Tibial nerve (tissue), 4 donors: ENCODE data around the gene FAM168B. TPM values are rescaled to one million over a fixed set of nuclear protein-coding genes. Genes with fewer than 3 reads are reported as not detected.

Experiments
- DNase-seq, 2 donors: peaks; one replicate each; pipeline ENCODE4 v3.0.0-alpha.2; 2019; ENCODE audit warnings: low spot score in 2 of 2
- H3K27ac ChIP-seq, 4 donors: fragments of 200-600 bp; sonication (generic) in 3 of 4; one replicate each; pipeline ENCODE4 v1.5.1; 2017 to 2019; ENCODE audit warnings: mild to moderate bottlenecking in 1 of 4
- H3K27me3 ChIP-seq, 2 donors: fragments of 200-600 bp; sonication (generic) in 1 of 2; one replicate each; pipeline versions ENCODE4 v1.5.1 to v1.6.0; 2017 to 2019
- H3K36me3 ChIP-seq, 3 donors: fragments of 200-600 bp; sonication (generic); one replicate each; pipeline ENCODE4 v1.5.1; 2018 to 2019
- H3K4me1 ChIP-seq, 4 donors: fragments of 200-600 bp; sonication (generic) in 3 of 4; one replicate each; pipeline ENCODE4 v1.5.1; 2017 to 2019
- H3K4me3 ChIP-seq, 4 donors: fragments of 200-600 bp; sonication (generic) in 3 of 4; one replicate each; pipeline ENCODE4 v1.5.1; 2017 to 2019; ENCODE audit warnings: mild to moderate bottlenecking in 1 of 4, moderate library complexity in 1 of 4
- H3K9me3 ChIP-seq, 4 donors: fragments of 200-600 bp; sonication (generic) in 3 of 4; one replicate each; pipeline ENCODE4 v1.5.1; 2017 to 2019
- EP300 ChIP-seq, 2 donors: sonication (generic); formaldehyde crosslinking; IDR thresholded peaks; one replicate each; pipeline ENCODE4 v1.6.1; 2017; ENCODE audit warnings: antibody characterized with exemption in 2 of 2, mild to moderate bottlenecking in 1 of 2
- POLR2A ChIP-seq, 2 donors: fragments of 450-650 bp; IDR thresholded peaks; one replicate each; pipeline ENCODE4 v1.6.1; 2017; ENCODE audit warnings: antibody characterized with exemption in 2 of 2, mild to moderate bottlenecking in 2 of 2, moderate library complexity in 2 of 2
- WGBS, 2 donors: methylation state at CpG; one replicate each; pipeline ENCODE4 v1.1.5; 2018; 5-methylcytosine and 5-hydroxymethylcytosine counted together
- total RNA-seq, 4 donors: library from RNA; depleted of rRNA; stranded (reverse); fragments of >200 nt; gene quantifications; one replicate each; pipeline ENCODE4 v1.1.0, GENCODE V29; 2016
- TF ChIP-seq, protein P1 (sequence below), 5 experiments: fragments of 200-600 bp in 3 of 5; fragments of 450-650 bp in 2 of 5; sonication (generic) in 3 of 5; IDR thresholded peaks; one replicate each; pipeline ENCODE4 v1.5.1; 2016 to 2019; ENCODE audit warnings: antibody characterized with exemption in 5 of 5, mild to moderate bottlenecking in 3 of 5, moderate library complexity in 2 of 5

Gene FAM168B
- total RNA-seq, 4 donors from 2014 or later: 96.0 to 115 (median 107) TPM

DNA sequence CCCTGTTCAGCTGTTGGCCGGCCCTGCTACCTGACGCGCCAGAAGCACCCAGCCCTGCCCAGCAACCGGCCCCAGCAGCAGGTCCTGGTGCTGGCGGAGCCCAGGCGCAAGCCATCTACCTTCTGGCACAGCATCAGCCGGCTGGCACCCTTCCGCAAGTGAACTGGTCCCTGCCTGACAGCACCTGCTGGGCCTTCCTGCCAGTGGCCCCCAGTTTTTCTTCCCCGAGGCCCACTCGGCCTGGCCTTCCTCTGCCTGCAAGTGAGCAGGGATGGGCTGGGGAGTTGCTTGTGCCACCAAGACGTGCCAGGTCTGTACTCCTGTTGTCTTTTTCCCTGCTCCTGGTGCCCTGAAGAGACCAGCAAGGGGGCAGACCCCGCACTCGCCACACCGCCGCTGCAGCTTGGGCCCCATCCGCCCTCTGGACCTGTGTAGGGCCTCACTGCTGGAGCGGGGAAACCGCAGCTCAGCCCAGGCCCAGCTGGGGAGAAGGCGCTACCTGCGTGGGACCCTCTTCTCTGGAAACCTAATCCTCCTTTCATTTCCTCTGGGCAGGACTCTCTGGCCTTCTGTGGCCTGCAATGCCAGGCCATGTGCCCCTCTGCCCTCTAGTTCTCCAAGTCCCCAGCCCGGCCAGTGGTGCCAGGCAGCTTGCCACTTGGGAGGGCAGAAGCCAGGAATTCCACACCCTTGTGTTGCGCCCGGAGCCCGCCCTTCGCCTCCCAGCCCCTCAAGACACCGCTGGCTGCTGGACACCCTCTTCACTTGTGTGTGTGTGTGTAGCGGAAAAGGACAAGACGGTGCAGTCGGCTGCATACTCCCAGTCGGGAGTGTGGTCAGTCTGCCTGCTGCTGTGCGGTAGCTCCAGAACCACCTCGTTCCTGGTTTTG is 47.0 kb downstream of the FAM168B start:
- Histone ChIP-seq H3K4me3 (no peak overlapping the region), H3K27me3 (no peaks in the 10 kb centered on the region), H3K27ac (no peak overlapping the region), H3K36me3 (peaks cover 4 to 94% (median 7%) of the 10 kb centered on the region in 3 donors), H3K9me3 (no peaks in the 10 kb centered on the region), H3K4me1 (no peaks in the 10 kb centered on the region)
- TF ChIP-seq, protein P1, sequence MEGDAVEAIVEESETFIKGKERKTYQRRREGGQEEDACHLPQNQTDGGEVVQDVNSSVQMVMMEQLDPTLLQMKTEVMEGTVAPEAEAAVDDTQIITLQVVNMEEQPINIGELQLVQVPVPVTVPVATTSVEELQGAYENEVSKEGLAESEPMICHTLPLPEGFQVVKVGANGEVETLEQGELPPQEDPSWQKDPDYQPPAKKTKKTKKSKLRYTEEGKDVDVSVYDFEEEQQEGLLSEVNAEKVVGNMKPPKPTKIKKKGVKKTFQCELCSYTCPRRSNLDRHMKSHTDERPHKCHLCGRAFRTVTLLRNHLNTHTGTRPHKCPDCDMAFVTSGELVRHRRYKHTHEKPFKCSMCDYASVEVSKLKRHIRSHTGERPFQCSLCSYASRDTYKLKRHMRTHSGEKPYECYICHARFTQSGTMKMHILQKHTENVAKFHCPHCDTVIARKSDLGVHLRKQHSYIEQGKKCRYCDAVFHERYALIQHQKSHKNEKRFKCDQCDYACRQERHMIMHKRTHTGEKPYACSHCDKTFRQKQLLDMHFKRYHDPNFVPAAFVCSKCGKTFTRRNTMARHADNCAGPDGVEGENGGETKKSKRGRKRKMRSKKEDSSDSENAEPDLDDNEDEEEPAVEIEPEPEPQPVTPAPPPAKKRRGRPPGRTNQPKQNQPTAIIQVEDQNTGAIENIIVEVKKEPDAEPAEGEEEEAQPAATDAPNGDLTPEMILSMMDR (IDR thresholded peaks at IDR 0.05): no peak
- TF ChIP-seq EP300 (IDR thresholded peaks at IDR 0.05): no peak
- TF ChIP-seq POLR2A (IDR thresholded peaks at IDR 0.05): no peak
- 80 to 86% methylated on average over 29 to 31 of the region's 32 CpGs for WGBS, 2 donors
- DNase-seq: no peak

DNA sequence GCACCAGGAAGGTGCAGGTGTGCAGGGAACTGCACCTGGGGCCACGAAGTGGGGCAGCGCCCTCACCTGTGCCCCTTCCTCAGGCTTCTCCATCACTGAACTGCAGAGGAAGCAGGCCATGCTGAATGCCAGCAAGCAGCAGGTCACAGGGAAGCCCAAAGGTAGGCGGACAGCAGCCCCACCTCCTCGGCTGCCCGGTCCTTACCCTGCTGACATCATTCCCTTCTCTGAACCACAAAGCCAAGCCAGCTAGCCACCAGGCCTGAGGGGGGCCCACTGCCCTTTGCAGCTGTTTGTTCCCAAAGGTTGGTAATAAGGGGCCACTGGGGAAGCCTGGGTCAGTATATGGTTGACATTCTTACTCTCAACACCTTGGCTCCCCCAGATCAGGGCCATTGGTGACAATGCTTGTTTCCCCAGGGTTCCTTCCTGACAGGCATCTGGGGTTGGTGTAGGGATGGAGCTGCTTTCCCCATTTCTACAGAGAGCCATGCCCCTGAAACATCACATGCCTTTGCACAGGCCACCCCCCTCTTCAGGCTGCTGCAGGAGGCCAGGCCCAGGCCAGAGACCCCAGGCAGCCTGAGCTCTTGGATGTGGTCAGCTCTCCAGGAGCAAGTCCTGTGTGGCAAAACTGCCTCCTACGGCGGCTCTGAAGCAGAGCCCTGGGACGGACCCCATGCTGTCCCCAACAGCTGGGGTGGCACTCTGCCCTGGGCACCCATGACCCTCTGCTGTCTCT is 47.8 kb downstream of the FAM168B start:
- no peak overlapping the region for H3K4me3 ChIP-seq

DNA sequence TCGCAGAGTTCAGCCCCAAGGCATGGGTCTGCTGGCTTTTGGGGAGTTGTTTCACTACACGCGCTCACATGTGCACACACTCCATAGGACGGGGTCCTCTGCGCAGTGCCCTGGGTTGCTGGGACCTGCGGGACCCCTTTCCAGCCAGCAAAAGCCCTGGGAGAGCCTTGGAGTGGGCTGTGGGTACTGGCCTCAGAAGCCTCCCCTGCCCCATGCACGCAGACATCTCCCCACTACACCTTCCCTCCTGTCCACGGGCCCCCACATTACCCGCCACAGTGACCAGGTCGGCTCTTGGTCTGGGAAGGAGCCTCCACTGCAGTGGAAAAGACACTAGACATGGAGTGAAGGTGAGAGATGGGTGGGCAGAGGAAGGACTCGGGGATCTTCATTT is 48.5 kb downstream of the FAM168B start:
- WGBS, 2 donors: 95 to 96% methylated on average over 11 of the region's 11 CpGs
- DNase-seq: no peak
- Histone ChIP-seq H3K9me3 (no peaks in the 10 kb centered on the region), H3K4me3 (no peak overlapping the region), H3K27ac (no peak overlapping the region), H3K4me1 (peaks cover 0 to 2% (median 0%) of the 10 kb centered on the region in 4 donors), H3K27me3 (no peaks in the 10 kb centered on the region), H3K36me3 (peaks cover 4 to 83% (median 7%) of the 10 kb centered on the region in 3 donors)
- TF ChIP-seq, protein P1 (IDR thresholded peaks at IDR 0.05): no peak

More for the DNA sequence above, 47.8 kb downstream of the FAM168B start:
- 75 to 87% methylated on average over 8 of the region's 8 CpGs for WGBS, 2 donors
- TF ChIP-seq EP300 (IDR thresholded peaks at IDR 0.05) (no peak), POLR2A (IDR thresholded peaks at IDR 0.05) (no peak)
- TF ChIP-seq, protein P1 (IDR thresholded peaks at IDR 0.05): no peak
- no peaks in the 10 kb centered on the region for H3K9me3 ChIP-seq
- H3K4me1 ChIP-seq: no peaks in the 10 kb centered on the region
- H3K27ac ChIP-seq: no peak overlapping the region
- H3K27me3 ChIP-seq: no peaks in the 10 kb centered on the region
- peaks cover 4 to 90% (median 7%) of the 10 kb centered on the region in 3 donors for H3K36me3 ChIP-seq
- no peak for DNase-seq

DNA sequence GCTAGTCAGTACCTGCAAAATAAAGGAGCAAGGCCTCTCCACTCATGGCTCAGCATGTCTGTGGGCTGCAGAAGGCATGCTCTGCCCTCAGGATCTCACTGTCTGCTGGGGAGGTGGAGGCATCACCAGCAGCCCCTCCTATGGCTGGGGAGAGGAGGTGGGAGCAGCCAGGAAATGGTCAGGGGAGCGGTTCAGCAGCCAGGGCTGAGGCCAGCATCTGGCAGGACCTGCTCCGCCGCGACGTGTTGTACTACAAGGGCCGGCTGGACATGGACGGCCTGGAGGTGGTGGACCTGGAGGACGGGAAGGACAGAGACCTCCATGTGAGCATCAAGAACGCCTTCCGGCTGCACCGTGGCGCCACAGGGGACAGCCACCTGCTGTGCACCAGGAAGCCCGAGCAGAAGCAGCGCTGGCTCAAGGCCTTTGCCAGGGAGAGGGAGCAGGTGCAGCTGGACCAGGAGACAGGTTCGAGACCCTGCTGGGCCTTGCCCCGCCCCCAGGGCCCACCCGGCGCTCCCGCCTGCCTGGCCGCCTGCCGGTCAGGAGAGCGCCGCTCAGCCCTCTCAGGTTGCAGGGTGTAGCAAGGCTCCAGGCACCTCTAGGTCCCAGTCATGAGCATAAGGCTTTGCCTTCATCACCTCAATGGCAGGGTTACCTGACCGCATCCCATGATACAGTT is 49.0 kb downstream of the FAM168B start:
- H3K4me3 ChIP-seq: no peak overlapping the region
- DNase-seq: no peak
- no peaks in the 10 kb centered on the region for H3K27me3 ChIP-seq
- peaks cover 3 to 78% (median 4%) of the 10 kb centered on the region in 3 donors for H3K36me3 ChIP-seq
- TF ChIP-seq EP300 (IDR thresholded peaks at IDR 0.05) (no peak), POLR2A (IDR thresholded peaks at IDR 0.05) (no peak)
- TF ChIP-seq, protein P1 (IDR thresholded peaks at IDR 0.05): no peak
- H3K27ac ChIP-seq: no peak overlapping the region
- WGBS, 2 donors: 85 to 93% methylated on average over 24 of the region's 24 CpGs
- H3K4me1 ChIP-seq: peaks cover 0 to 3% (median 0%) of the 10 kb centered on the region in 4 donors
- H3K9me3 ChIP-seq: no peaks in the 10 kb centered on the region
